HG02973 (cell line): ENCODE results near the gene SOWAHA.
"Not testable (repeated sequence)": the region's sequence is repeated elsewhere in the genome, so short reads cannot be mapped to it uniquely, and the experiment has no call there.

Source experiments
- ATAC-seq: cut with Tn5 transposase; IDR thresholded peaks from one replicate; pipeline ENCODE4 v1.9.1; 2021; ENCODE audit warnings: moderate library complexity; ENCODE audit not compliant: unreplicated experiment

SOWAHA gene

DNA sequence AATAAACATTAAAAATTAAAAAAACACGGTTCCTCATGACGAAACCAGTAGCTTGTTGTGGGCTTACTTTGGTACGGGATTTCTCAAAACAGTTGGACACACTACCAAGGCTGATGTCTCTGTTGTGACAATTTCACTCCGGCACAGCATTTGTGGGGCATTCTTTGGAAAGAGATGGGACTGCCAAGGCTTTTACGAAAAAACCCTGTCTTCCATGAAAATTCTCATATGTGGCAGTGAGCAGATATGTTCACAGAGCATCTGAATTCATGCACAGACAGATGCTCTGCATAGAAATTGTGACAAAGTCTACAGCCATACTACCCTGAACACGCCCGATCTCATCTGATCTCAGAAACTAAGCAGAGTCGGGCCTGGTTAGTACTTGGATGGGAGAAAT is 35.2 kb downstream of the SOWAHA start:
- no peak for ATAC-seq

GRCh38 chr5:132849347-132849746 is 36.2 kb downstream of the SOWAHA start:
- no peak for ATAC-seq

- no peak for ATAC-seq
These were observed 37.0 kb downstream of the SOWAHA start for GRCh38 chr5:132850066-132850465.

GRCh38 chr5:132853323-132853722 is 40.2 kb downstream of the SOWAHA start:
- no peak for ATAC-seq

GRCh38 chr5:132853790-132854189 is 40.7 kb downstream of the SOWAHA start:
- no peak for ATAC-seq

- no peak for ATAC-seq
These were observed 41.2 kb downstream of the SOWAHA start for GRCh38 chr5:132854301-132854700.

GRCh38 chr5:132854992-132855391 is 41.9 kb downstream of the SOWAHA start:
- ATAC-seq = not testable (repeated sequence)

GRCh38 chr5:132856011-132856410 is 42.9 kb downstream of the SOWAHA start:
- ATAC-seq = no peak

DNA sequence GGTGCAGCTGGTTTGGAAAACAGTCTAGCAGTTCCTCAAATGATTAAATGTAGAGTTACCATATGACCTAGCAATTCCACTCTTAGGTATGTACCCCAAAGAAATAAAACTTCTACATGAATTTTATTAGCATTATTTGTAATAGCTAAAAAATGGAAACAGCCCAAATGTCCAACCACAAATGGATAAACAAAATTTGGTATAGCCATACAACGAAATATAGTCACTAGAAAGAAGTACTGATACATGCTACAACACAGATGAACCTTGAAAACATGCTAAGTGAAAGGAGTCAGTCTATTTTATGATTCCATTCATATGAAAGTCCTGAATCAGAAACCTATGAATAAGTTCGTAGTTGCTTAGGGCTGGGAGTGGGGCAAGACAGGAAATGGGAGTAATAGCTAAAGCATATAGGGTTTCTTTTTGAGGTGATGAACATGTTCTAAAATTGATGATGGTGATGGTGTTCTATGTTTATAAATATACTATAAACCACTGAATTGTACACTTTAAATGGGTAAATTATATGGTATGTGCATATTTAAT is 46.9 kb downstream of the SOWAHA start:
- ATAC-seq = no peak

DNA sequence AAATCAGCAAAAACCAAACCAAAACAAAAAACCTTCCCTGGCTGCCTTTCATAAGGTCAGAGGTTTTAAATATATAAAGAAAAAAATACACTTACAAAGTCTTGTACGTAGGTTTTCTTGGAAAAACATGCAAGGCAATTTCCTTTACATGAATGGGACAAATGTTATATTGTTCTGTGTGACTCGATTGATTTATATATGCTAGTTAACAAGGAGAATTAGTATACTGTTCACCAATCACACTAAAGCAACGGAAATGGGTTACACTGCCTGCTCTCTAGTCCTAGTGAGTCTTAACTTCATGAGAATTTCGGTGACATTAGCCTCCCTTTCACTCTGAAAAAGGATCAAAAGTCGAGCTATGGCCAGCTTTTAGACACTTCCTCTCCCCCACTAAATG is 47.6 kb downstream of the SOWAHA start:
- no peak for ATAC-seq

- peak; percentile 19 for ATAC-seq
These were observed 52.7 kb downstream of the SOWAHA start for GRCh38 chr5:132865668-132866341.
